ENCODE results near the gene TSPAN18.

TSPAN18 gene

DNA sequence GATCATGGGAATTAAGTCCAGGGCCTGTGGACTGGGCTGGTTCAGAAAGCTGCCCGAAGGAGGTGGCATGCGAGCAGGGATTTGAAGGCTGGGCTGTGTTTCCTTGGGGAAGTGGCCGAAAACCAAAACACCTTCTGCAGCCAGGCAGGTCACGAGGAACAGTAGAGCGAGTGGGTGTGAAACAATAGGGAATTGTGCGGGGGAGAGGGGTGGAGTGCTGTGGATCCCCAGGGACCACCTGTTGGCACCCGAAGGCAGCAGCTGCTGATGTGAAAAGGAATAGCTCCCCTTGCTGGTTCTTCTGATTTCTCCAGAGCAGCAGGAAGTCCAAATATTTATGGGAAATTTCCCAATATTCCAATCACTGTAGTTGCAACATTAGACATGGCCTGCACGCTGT, 199.3 kb downstream of the TSPAN18 start:
- Histone ChIP-seq H3K79me1 (ENCODE audit: low read depth, low read length) (no peaks in the 10 kb centered on the region), H3K9ac (ENCODE audit: low read depth, low read length, poor library complexity) (no peak overlapping the region), H3K18ac (ENCODE audit: low read length) (no peak overlapping the region), H3K4me1 (ENCODE audit: control insufficient read depth in 2 of 2, insufficient read depth in 1 of 2, low read depth in 1 of 2, low read length in 2 of 2) (peaks cover 0 to 17% of the 10 kb centered on the region in 2 donors), H3K4me2 (ENCODE audit: insufficient read depth, low read length, poor library complexity, severe bottlenecking) (no peak overlapping the region), H3K36me3 (replicated peaks in 1 of 2; ENCODE audit: control insufficient read depth in 2 of 2, insufficient read depth in 2 of 2, low read length in 2 of 2) (peaks cover 34 to 48% of the 10 kb centered on the region in 2 donors), H3K9me3 (replicated peaks in 1 of 2; ENCODE audit: control insufficient read depth in 2 of 2, insufficient read depth in 1 of 2, low read depth in 1 of 2, low read length in 2 of 2) (peaks cover 0 to 2% of the 10 kb centered on the region in 2 donors), H3K27me3 (ENCODE audit: control insufficient read depth in 3 of 3, insufficient read depth in 3 of 3, low read depth in 1 of 3, low read length in 3 of 3) (no peaks in the 10 kb centered on the region), H2BK120ac (ENCODE audit: low read depth, low read length) (no peak overlapping the region), H2AFZ (ENCODE audit: low read length) (no peak overlapping the region), H3K4ac (ENCODE audit: low read length) (no peak overlapping the region), H2BK15ac (ENCODE audit: low read length) (no peak overlapping the region), H4K8ac (ENCODE audit: low read depth, low read length) (no peak overlapping the region), H2BK5ac (ENCODE audit: low read length) (no peak overlapping the region), H4K91ac (ENCODE audit: low read depth, low read length, poor library complexity) (no peak overlapping the region), H3K14ac (ENCODE audit: low read length) (no peak overlapping the region), H3K23ac (ENCODE audit: low read depth, low read length, poor library complexity) (no peak overlapping the region), H3K27ac (replicated peaks; ENCODE audit: low read length) (no peak overlapping the region), H2BK12ac (ENCODE audit: low read length) (no peak overlapping the region), H3K4me3 (ENCODE audit: low read length in 2 of 2) (no peak overlapping the region), H2AK5ac (ENCODE audit: low read depth, low read length) (no peak overlapping the region)
- DNase-seq (ENCODE audit: low spot score): no peak
- WGBS, 2 donors (ENCODE audit: extremely low coverage in 2 of 2, insufficient read length in 2 of 2, insufficient replicate concordance in 1 of 2): no CpG with 5 or more reads among the region's 8 CpGs

GRCh38 chr11:44927174-44927661, 200.5 kb downstream of the TSPAN18 start:
- Histone ChIP-seq H3K36me3 (replicated peaks in 1 of 2; ENCODE audit: control insufficient read depth in 2 of 2, insufficient read depth in 2 of 2, low read length in 2 of 2) (peaks cover 27 to 40% of the 10 kb centered on the region in 2 donors), H3K18ac (ENCODE audit: low read length) (no peak overlapping the region), H3K27me3 (ENCODE audit: control insufficient read depth in 3 of 3, insufficient read depth in 3 of 3, low read depth in 1 of 3, low read length in 3 of 3) (no peaks in the 10 kb centered on the region), H3K14ac (ENCODE audit: low read length) (no peak overlapping the region), H3K4me1 (ENCODE audit: control insufficient read depth in 2 of 2, insufficient read depth in 1 of 2, low read depth in 1 of 2, low read length in 2 of 2) (peaks cover 0 to 16% of the 10 kb centered on the region in 2 donors), H4K91ac (ENCODE audit: low read depth, low read length, poor library complexity) (no peak overlapping the region), H2BK120ac (ENCODE audit: low read depth, low read length) (no peak overlapping the region), H3K4ac (ENCODE audit: low read length) (no peak overlapping the region), H2BK5ac (ENCODE audit: low read length) (no peak overlapping the region), H3K27ac (replicated peaks; ENCODE audit: low read length) (no peak overlapping the region), H3K23ac (ENCODE audit: low read depth, low read length, poor library complexity) (no peak overlapping the region), H3K9me3 (replicated peaks in 1 of 2; ENCODE audit: control insufficient read depth in 2 of 2, insufficient read depth in 1 of 2, low read depth in 1 of 2, low read length in 2 of 2) (peaks cover 0 to 2% of the 10 kb centered on the region in 2 donors), H2BK15ac (ENCODE audit: low read length) (no peak overlapping the region), H2AK5ac (ENCODE audit: low read depth, low read length) (no peak overlapping the region), H3K4me2 (ENCODE audit: insufficient read depth, low read length, poor library complexity, severe bottlenecking) (no peak overlapping the region), H3K79me1 (ENCODE audit: low read depth, low read length) (no peaks in the 10 kb centered on the region), H3K4me3 (ENCODE audit: low read length in 2 of 2) (no peak overlapping the region), H2BK12ac (ENCODE audit: low read length) (no peak overlapping the region), H3K9ac (ENCODE audit: low read depth, low read length, poor library complexity) (no peak overlapping the region), H4K8ac (ENCODE audit: low read depth, low read length) (no peak overlapping the region), H2AFZ (ENCODE audit: low read length) (no peak overlapping the region)
- WGBS, 2 donors (ENCODE audit: extremely low coverage in 2 of 2, insufficient read length in 2 of 2, insufficient replicate concordance in 1 of 2): no CpG with 5 or more reads among the region's 16 CpGs
- DNase-seq (ENCODE audit: low spot score): peak; percentile 78

GRCh38 chr11:44928144-44928543, 201.4 kb downstream of the TSPAN18 start:
- WGBS, 2 donors (ENCODE audit: extremely low coverage in 2 of 2, insufficient read length in 2 of 2, insufficient replicate concordance in 1 of 2): no CpG with 5 or more reads among the region's 4 CpGs
- H3K27ac ChIP-seq (replicated peaks; ENCODE audit: low read length): no peak overlapping the region
- H3K9ac ChIP-seq (ENCODE audit: low read depth, low read length, poor library complexity): peak overlapping the region; percentile 16
- no peak overlapping the region for H3K4ac ChIP-seq (ENCODE audit: low read length)
- no peak overlapping the region for H2AFZ ChIP-seq (ENCODE audit: low read length)
- H3K79me1 ChIP-seq (ENCODE audit: low read depth, low read length): no peaks in the 10 kb centered on the region
- no peak for DNase-seq (ENCODE audit: low spot score)
- no peak overlapping the region for H2BK12ac ChIP-seq (ENCODE audit: low read length)
- H3K4me3 ChIP-seq (ENCODE audit: low read length in 2 of 2): no peak overlapping the region
- H4K91ac ChIP-seq (ENCODE audit: low read depth, low read length, poor library complexity): no peak overlapping the region
- H3K36me3 ChIP-seq (replicated peaks in 1 of 2; ENCODE audit: control insufficient read depth in 2 of 2, insufficient read depth in 2 of 2, low read length in 2 of 2): peaks cover 26 to 38% of the 10 kb centered on the region in 2 donors
- no peak overlapping the region for H2BK5ac ChIP-seq (ENCODE audit: low read length)
- no peak overlapping the region for H3K14ac ChIP-seq (ENCODE audit: low read length)
- H3K4me2 ChIP-seq (ENCODE audit: insufficient read depth, low read length, poor library complexity, severe bottlenecking): no peak overlapping the region
- no peak overlapping the region for H2BK15ac ChIP-seq (ENCODE audit: low read length)
- H3K4me1 ChIP-seq (ENCODE audit: control insufficient read depth in 2 of 2, insufficient read depth in 1 of 2, low read depth in 1 of 2, low read length in 2 of 2): peaks cover 0 to 16% of the 10 kb centered on the region in 2 donors
- H2BK120ac ChIP-seq (ENCODE audit: low read depth, low read length): no peak overlapping the region
- H3K27me3 ChIP-seq (ENCODE audit: control insufficient read depth in 3 of 3, insufficient read depth in 3 of 3, low read depth in 1 of 3, low read length in 3 of 3): no peaks in the 10 kb centered on the region
- peaks cover 0 to 2% of the 10 kb centered on the region in 2 donors for H3K9me3 ChIP-seq (replicated peaks in 1 of 2; ENCODE audit: control insufficient read depth in 2 of 2, insufficient read depth in 1 of 2, low read depth in 1 of 2, low read length in 2 of 2)
- H2AK5ac ChIP-seq (ENCODE audit: low read depth, low read length): no peak overlapping the region
- H3K23ac ChIP-seq (ENCODE audit: low read depth, low read length, poor library complexity): no peak overlapping the region
- H4K8ac ChIP-seq (ENCODE audit: low read depth, low read length): no peak overlapping the region
- H3K18ac ChIP-seq (ENCODE audit: low read length): no peak overlapping the region

DNA sequence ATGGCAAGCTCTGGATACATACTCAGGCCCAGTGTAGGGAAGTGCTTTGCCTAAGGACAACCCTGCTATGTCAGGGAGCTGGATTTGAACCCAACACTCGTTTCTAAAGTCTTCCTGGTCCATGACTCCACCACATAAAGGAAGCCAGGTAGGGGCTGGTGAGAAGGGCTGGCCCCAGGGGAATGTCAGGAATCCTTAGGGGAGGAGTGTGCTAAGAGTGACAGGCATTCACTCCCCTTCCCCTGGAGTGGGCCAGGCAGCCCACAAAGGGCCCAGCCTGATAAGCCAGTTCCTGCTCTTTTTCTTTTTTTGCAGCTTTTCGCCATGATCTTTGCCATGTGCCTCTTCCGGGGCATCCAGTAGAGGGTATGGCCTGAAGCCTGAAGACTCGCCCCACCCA, 202.1 kb downstream of the TSPAN18 start:
- Histone ChIP-seq H3K14ac (ENCODE audit: low read length) (no peak overlapping the region), H3K79me1 (ENCODE audit: low read depth, low read length) (no peaks in the 10 kb centered on the region), H4K8ac (ENCODE audit: low read depth, low read length) (no peak overlapping the region), H2BK15ac (ENCODE audit: low read length) (no peak overlapping the region), H3K9me3 (replicated peaks in 1 of 2; ENCODE audit: control insufficient read depth in 2 of 2, insufficient read depth in 1 of 2, low read depth in 1 of 2, low read length in 2 of 2) (peaks cover 0 to 2% of the 10 kb centered on the region in 2 donors), H3K4me2 (ENCODE audit: insufficient read depth, low read length, poor library complexity, severe bottlenecking) (no peak overlapping the region), H4K91ac (ENCODE audit: low read depth, low read length, poor library complexity) (no peak overlapping the region), H2BK5ac (ENCODE audit: low read length) (no peak overlapping the region), H3K4me1 (ENCODE audit: control insufficient read depth in 2 of 2, insufficient read depth in 1 of 2, low read depth in 1 of 2, low read length in 2 of 2) (peaks cover 0 to 16% of the 10 kb centered on the region in 2 donors), H3K36me3 (replicated peaks in 1 of 2; ENCODE audit: control insufficient read depth in 2 of 2, insufficient read depth in 2 of 2, low read length in 2 of 2) (peaks cover 22 to 36% of the 10 kb centered on the region in 2 donors), H2AK5ac (ENCODE audit: low read depth, low read length) (no peak overlapping the region), H3K27me3 (ENCODE audit: control insufficient read depth in 3 of 3, insufficient read depth in 3 of 3, low read depth in 1 of 3, low read length in 3 of 3) (no peaks in the 10 kb centered on the region), H2BK12ac (ENCODE audit: low read length) (no peak overlapping the region), H3K23ac (ENCODE audit: low read depth, low read length, poor library complexity) (no peak overlapping the region), H2AFZ (ENCODE audit: low read length) (no peak overlapping the region), H2BK120ac (ENCODE audit: low read depth, low read length) (no peak overlapping the region), H3K27ac (replicated peaks; ENCODE audit: low read length) (peak overlapping the region; percentile 25), H3K18ac (ENCODE audit: low read length) (peak overlapping the region; percentile 33), H3K9ac (ENCODE audit: low read depth, low read length, poor library complexity) (no peak overlapping the region), H3K4ac (ENCODE audit: low read length) (no peak overlapping the region), H3K4me3 (ENCODE audit: low read length in 2 of 2) (no peak overlapping the region)
- DNase-seq (ENCODE audit: low spot score): no peak
- no CpG with 5 or more reads among the region's 4 CpGs for WGBS, 2 donors (ENCODE audit: extremely low coverage in 2 of 2, insufficient read length in 2 of 2, insufficient replicate concordance in 1 of 2)
